MM.1S (cell line): ENCODE measurements around the gene MIGA1.

Experiments
- EZH2 ChIP-seq: fragments of 300-600 bp; sonication (generic); optimal IDR thresholded peaks from 2 replicates; pipeline ENCODE3; 2017; ENCODE audit warnings: low read depth, mild to moderate bottlenecking, antibody characterized with exemption, low read length, mixed read lengths
- EZH2phosphoT487 ChIP-seq: fragments of 300-600 bp; sonication (generic); IDR thresholded peaks from 2 replicates; pipeline ENCODE4 v1.6.1; 2018; ENCODE audit warnings: antibody characterized with exemption, low read length

GRCh38 chr1:77874804-77875445, 95.5 kb downstream of the MIGA1 start:
- no peak for TF ChIP-seq EZH2
- TF ChIP-seq EZH2phosphoT487 = no peak
